ENCODE results near the gene ZNF692. TPM values are rescaled to one million over a fixed set of nuclear protein-coding genes. Genes with fewer than 3 reads are reported as not detected.

The ZNF692 gene
- total and polyA plus RNA-seq, 2 of the 13 experiments (the other 11 are each of a cell fraction or from before 2014, with no cell fraction given): 27.3 to 45.8 TPM

- TF ChIP-seq ETV5 (CRISPR knock-in tag; IDR thresholded peaks at IDR 0.05; ENCODE audit: borderline replicate concordance) (peak; percentile 19; the same call in 1 of the 2 replicates), ZFP91 (CRISPR knock-in tag; IDR thresholded peaks at IDR 0.05; ENCODE audit: borderline replicate concordance) (peak; percentile 42; the same call in 1 of the 2 replicates), HBP1 (CRISPR knock-in tag; IDR thresholded peaks at IDR 0.05; ENCODE audit: low read depth) (peak; percentile 23; the same call in 1 of the 2 replicates), ZBTB3 (CRISPR knock-in tag; IDR thresholded peaks at IDR 0.05; ENCODE audit: borderline replicate concordance, low read depth) (peak; percentile 72; the same call in 1 of the 2 replicates), NR2F6 (IDR thresholded peaks at IDR 0.05) (no peak), NR2F6 (CRISPR knock-in tag; IDR thresholded peaks at IDR 0.05) (no peak), SNAI1 (CRISPR knock-in tag; IDR thresholded peaks at IDR 0.05; ENCODE audit: borderline replicate concordance) (0 out of 2 replicates have a peak, but pooled peaks have one; percentile 20), ZNF543 (CRISPR knock-in tag; IDR thresholded peaks at IDR 0.05) (peak; percentile 58; the same call in 1 of the 2 replicates), ZNF574 (CRISPR knock-in tag; IDR thresholded peaks at IDR 0.05) (peak; percentile 13; the same call in 1 of the 2 replicates), GABPB1 (CRISPR knock-in tag; IDR thresholded peaks at IDR 0.05) (peak; percentile 68), ZBTB38 (CRISPR knock-in tag; IDR thresholded peaks at IDR 0.05) (peak; percentile 94), ZNF251 (CRISPR knock-in tag; IDR thresholded peaks at IDR 0.05) (0 out of 2 replicates have a peak, but pooled peaks have one; percentile 67), ZFP36L2 (CRISPR knock-in tag; IDR thresholded peaks at IDR 0.05) (no peak), ZNF629 (CRISPR knock-in tag; conservative IDR thresholded peaks at IDR 0.05) (peak; percentile 7; the same call in 1 of the 2 replicates), ZNF446 (CRISPR knock-in tag; IDR thresholded peaks at IDR 0.05) (peak; percentile 20; the same call in 1 of the 2 replicates), ZNF564 (CRISPR knock-in tag; IDR thresholded peaks at IDR 0.05) (peak; percentile 22; the same call in 1 of the 2 replicates), HOXD1 (CRISPR knock-in tag; IDR thresholded peaks at IDR 0.05) (no peak), FLYWCH1 (CRISPR knock-in tag; IDR thresholded peaks at IDR 0.05) (peak; percentile 48; the same call in 1 of the 2 replicates), ZC3H13 (CRISPR knock-in tag; IDR thresholded peaks at IDR 0.05) (peak; percentile 41; the same call in 1 of the 2 replicates), ZNF792 (CRISPR knock-in tag; IDR thresholded peaks at IDR 0.05) (no peak), ATF7 (IDR thresholded peaks at IDR 0.05) (no peak), ATF7 (CRISPR knock-in tag; IDR thresholded peaks at IDR 0.05) (no peak), THAP8 (CRISPR knock-in tag; IDR thresholded peaks at IDR 0.05; ENCODE audit: borderline replicate concordance) (peak; percentile 66; the same call in 1 of the 2 replicates)
Measured at GRCh38 chr1:248858096-248858890, 592 bp downstream of the ZNF692 start (continued).

All from HepG2 (cell line).